HepG2 (cell line): ENCODE data around the gene L3MBTL4. TPM values are rescaled to one million over a fixed set of nuclear protein-coding genes. Genes with fewer than 3 reads are reported as not detected.

Source experiments
- ATAC-seq: fragments of 200-7000 bp; cut with Tn5 transposase; 3 replicates; pipeline ENCODE4 v1.9.1; 2020; ENCODE audit warnings: mild to moderate bottlenecking, moderate library complexity
- BruUV-seq: library from RNA; stranded (reverse); fragments of 400-500 nt; replicated peaks from 2 replicates; lab custom pipeline; 2021; lab: Mats Ljungman, UMichigan
- CTCF ChIA-PET: fragments of 300-600 bp; formaldehyde crosslinking; extraction: SDS; loops from one replicate; lab custom pipeline; 2021; ENCODE audit warnings: low total read pairs, inconsistent platforms, low intra/inter-chr PET ratio; lab: Yijun Ruan, JAX
- POLR2A ChIA-PET: fragments of 350-600 bp; sonication (Branson Sonifier 250); formaldehyde crosslinking; loops from one replicate; lab custom pipeline; 2020; ENCODE audit warnings: antibody characterized with exemption, inconsistent platforms; lab: Yijun Ruan, JAX
- DNase-seq: peaks from one replicate; pipeline ENCODE4 v3.0.0-alpha.2; 2015; ENCODE audit warnings: low spot score
- FAIRE-seq: peaks from 3 replicates; lab custom pipeline; 2011; peaks lifted over from hg19 to GRCh38; lab: Jason Lieb, UNC
- H2AFZ ChIP-seq: one replicate; pipeline ENCODE4 v1.6.1; 2011; ENCODE audit warnings: low read length, inconsistent platforms
- H3K27ac ChIP-seq: fragments of 300-600 bp; 3 replicates; pipeline ENCODE4 v1.8.0; 2011; ENCODE audit warnings: mixed run types, mild to moderate bottlenecking, mixed read lengths, low read length, inconsistent platforms; ENCODE audit not compliant: insufficient read depth; ENCODE audit errors: extremely low read length
- H3K27me3 ChIP-seq, 2 experiments: fragments of 200-600 bp in 1 of 2; 2 replicates in 1 of 2; 3 replicates in 1 of 2; pipeline versions ENCODE4 v1.6.0 to v1.8.0; 2011; ENCODE audit warnings: low read length in 2 of 2, mild to moderate bottlenecking in 2 of 2, moderate library complexity in 2 of 2, inconsistent platforms in 1 of 2; ENCODE audit not compliant: insufficient read depth in 2 of 2, control insufficient read depth in 1 of 2
- H3K36me3 ChIP-seq, 2 experiments: fragments of 200-600 bp in 1 of 2; replicated peaks in 1 of 2; 2 replicates in 1 of 2; 3 replicates in 1 of 2; pipeline versions ENCODE4 v1.5.1 to v1.8.0; 2011; ENCODE audit warnings: low read length in 2 of 2, inconsistent platforms in 1 of 2; ENCODE audit not compliant: insufficient read depth in 2 of 2, control insufficient read depth in 1 of 2
- H3K4me1 ChIP-seq: 2 replicates; pipeline ENCODE4 v1.5.1; 2012; ENCODE audit warnings: low read length, inconsistent platforms; ENCODE audit not compliant: insufficient read depth
- H3K4me2 ChIP-seq: 2 replicates; pipeline ENCODE4 v1.6.0; 2011; ENCODE audit warnings: low read depth, low read length, inconsistent platforms
- H3K4me3 ChIP-seq, 3 experiments: fragments of 200-600 bp in 1 of 3; sonication (generic), shearing (Covaris generic) in 1 of 3; replicated peaks in 1 of 3; 2 replicates each; pipeline ENCODE4 v1.5.1; 2011 to 2016; ENCODE audit warnings: low read length in 3 of 3, inconsistent platforms in 2 of 3, low read depth in 2 of 3, mild to moderate bottlenecking in 2 of 3, control low read depth in 1 of 3, mixed read lengths in 1 of 3; ENCODE audit not compliant: insufficient read depth in 1 of 3
- H3K79me2 ChIP-seq: one replicate; pipeline ENCODE4 v1.6.1; 2011; ENCODE audit warnings: low read length, inconsistent platforms; ENCODE audit not compliant: insufficient read depth
- H3K9ac ChIP-seq: 2 replicates; pipeline ENCODE4 v1.6.0; 2011; ENCODE audit warnings: mild to moderate bottlenecking, low read depth, low read length, inconsistent platforms; ENCODE audit not compliant: insufficient read depth
- H3K9me3 ChIP-seq: 2 replicates; pipeline ENCODE4 v1.5.1; 2012; ENCODE audit warnings: mild to moderate bottlenecking, low read length
- H4K20me1 ChIP-seq: 2 replicates; pipeline ENCODE4 v1.6.0; 2011; ENCODE audit warnings: inconsistent platforms, mild to moderate bottlenecking, low read length, moderate library complexity; ENCODE audit not compliant: insufficient read depth
- ATF7-NPFF ChIP-seq: sonication (generic); formaldehyde crosslinking; IDR thresholded peaks from 2 replicates; pipeline ENCODE4 v1.8.1; 2023; ENCODE audit warnings: mild to moderate bottlenecking, low read depth, missing genetic modification reagents, moderate library complexity
- FOSL1 ChIP-seq: sonication (generic); formaldehyde crosslinking; IDR thresholded peaks from 2 replicates; pipeline ENCODE4 v1.9.0; 2021; ENCODE audit warnings: missing genetic modification reagents, borderline replicate concordance
- FOXC1 ChIP-seq: sonication (generic); formaldehyde crosslinking; IDR thresholded peaks from 2 replicates; pipeline ENCODE4 v1.8.0; 2022; ENCODE audit warnings: mild to moderate bottlenecking, missing genetic modification reagents, borderline replicate concordance
- GFI1 ChIP-seq: sonication (generic); formaldehyde crosslinking; IDR thresholded peaks from 2 replicates; pipeline ENCODE4 v1.5.0; 2020; ENCODE audit warnings: missing genetic modification reagents, mild to moderate bottlenecking, borderline replicate concordance
- KLF6 ChIP-seq: IDR thresholded peaks from 2 replicates; pipeline ENCODE4 v1.8.0; 2016; ENCODE audit warnings: missing biosample characterization, missing genetic modification reagents
- KMT2B ChIP-seq: IDR thresholded peaks from 2 replicates; pipeline ENCODE4 v1.6.1; 2016; ENCODE audit warnings: missing genetic modification reagents, missing compliant biosample characterization
- ZBTB20 ChIP-seq: sonication (generic); formaldehyde crosslinking; IDR thresholded peaks from 2 replicates; pipeline ENCODE4 v1.8.1; 2023; ENCODE audit warnings: missing genetic modification reagents, low read depth, mild to moderate bottlenecking, borderline replicate concordance
- ZBTB43 ChIP-seq: sonication (generic); formaldehyde crosslinking; conservative IDR thresholded peaks from 2 replicates; pipeline ENCODE4 v1.4.0; 2020; ENCODE audit warnings: missing genetic modification reagents
- ZNF263 ChIP-seq: sonication (generic); formaldehyde crosslinking; IDR thresholded peaks from 2 replicates; pipeline ENCODE4 v1.4.0; 2020; ENCODE audit warnings: missing genetic modification reagents
- ZNF274 ChIP-seq: sonication (generic); formaldehyde crosslinking; IDR thresholded peaks from 2 replicates; pipeline ENCODE4 v1.5.1; 2020; ENCODE audit warnings: mild to moderate bottlenecking, missing genetic modification reagents
- ZNF292 ChIP-seq: sonication (generic); formaldehyde crosslinking; IDR thresholded peaks from 2 replicates; pipeline ENCODE4 v1.8.1; 2022; ENCODE audit warnings: mild to moderate bottlenecking, low read depth, missing genetic modification reagents, borderline replicate concordance
- ZNF3 ChIP-seq: IDR thresholded peaks from 2 replicates; pipeline ENCODE4 v1.7.0; 2017; ENCODE audit warnings: inconsistent platforms
- ZNF629 ChIP-seq: sonication (generic); formaldehyde crosslinking; conservative IDR thresholded peaks from 2 replicates; pipeline ENCODE4 v1.5.0; 2020; ENCODE audit warnings: missing genetic modification reagents
- ZNF784 ChIP-seq: sonication (generic); formaldehyde crosslinking; IDR thresholded peaks from 2 replicates; pipeline ENCODE4 v1.5.1; 2020; ENCODE audit warnings: missing genetic modification reagents, mild to moderate bottlenecking, borderline replicate concordance
- ZNF816 ChIP-seq: sonication (generic); formaldehyde crosslinking; IDR thresholded peaks from 2 replicates; pipeline ENCODE4 v1.8.0; 2022; ENCODE audit warnings: missing genetic modification reagents, mild to moderate bottlenecking, borderline replicate concordance
- ZSCAN30 ChIP-seq: sonication (generic); formaldehyde crosslinking; IDR thresholded peaks from 2 replicates; pipeline ENCODE4 v1.5.0; 2020; ENCODE audit warnings: mild to moderate bottlenecking, missing genetic modification reagents
- WGBS: methylation state at CpG from one replicate; pipeline ENCODE4 v1.1.6; 2017; ENCODE audit warnings: low lambda C conversion rate; 5-methylcytosine and 5-hydroxymethylcytosine counted together
- in situ Hi-C: cut with HindIII; loops from 2 replicates; pipeline ENCODE4 v1.10.0; 2017; ENCODE audit warnings: low pct_unique_long_range_greater_than_20kb; ENCODE audit not compliant: extremely low pct_ligation_motif_present
- intact Hi-C: fragments of 100-400 bp; cut with micrococcal nuclease; formaldehyde crosslinking; loops from one replicate; pipeline ENCODE4 v1.10.0; 2022; ENCODE audit not compliant: unreplicated experiment
- polyA plus RNA-seq, 8 experiments: library from polyadenylated mRNA; depleted of rRNA in 3 of 8; stranded (reverse) in 7 of 8; unstranded in 1 of 8; fragments of >200 nt; fragmentation: Illumina TruSeq in 4 of 8; extraction: Trizol in 4 of 8; gene quantifications; 2 replicates each; pipeline versions ENCODE4 v1.2.1 to v1.2.3, GENCODE V29; 2011 to 2016; ENCODE audit warnings: low read depth in 4 of 8, missing spikeins in 1 of 8, mixed read lengths in 1 of 8; ENCODE audit not compliant: insufficient read depth in 1 of 8
- total RNA-seq, 5 experiments: library from RNA; depleted of rRNA; stranded (reverse); fragments of >200 nt; fragmentation: Illumina TruSeq; extraction: Trizol; gene quantifications; 2 replicates each; pipeline ENCODE4 v1.2.3, GENCODE V29; 2016; ENCODE audit warnings: low read depth in 1 of 5

L3MBTL4 gene
- total and polyA plus RNA-seq, 2 of the 13 experiments (the other 11 are each of a cell fraction or from before 2014, with no cell fraction given) = 10.8 to 13.3 TPM

DNA sequence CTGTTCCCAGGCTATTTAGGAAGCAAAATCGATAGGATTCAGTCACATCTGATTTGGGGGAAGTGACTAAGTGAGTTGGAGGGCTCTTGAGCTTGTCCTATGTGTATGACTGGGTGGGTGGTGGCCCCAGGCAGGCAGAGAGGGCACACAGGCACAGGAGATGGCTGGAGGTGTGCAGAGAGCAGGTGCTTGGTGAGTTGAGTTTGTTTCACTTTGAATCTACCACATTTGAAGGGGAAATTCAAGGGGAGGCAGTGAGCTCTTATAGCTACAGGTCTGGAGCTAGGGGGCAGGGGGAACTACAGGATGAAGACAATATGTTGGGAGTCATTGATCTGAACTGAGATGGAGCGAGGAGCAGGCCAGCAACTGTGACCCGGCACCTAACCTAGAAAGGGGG lies 476.9 kb downstream of the L3MBTL4 start:
- ChIA-PET POLR2A (no interaction called here), CTCF (no interaction called here)
- no peaks in the 10 kb centered on the region for H3K4me1 ChIP-seq
- WGBS = 51% methylated on average over 3 of the region's 3 CpGs
- in situ Hi-C loops = no loop called here
- H3K9me3 ChIP-seq = no peaks in the 10 kb centered on the region
- no peak overlapping the region for H3K9ac ChIP-seq
- H3K4me3 ChIP-seq = no peak overlapping the region
- no peak for TF ChIP-seq FOSL1
- TF ChIP-seq ZNF292 (CRISPR knock-in tag) = no peak
- no peak for TF ChIP-seq ZBTB20
- no peak for TF ChIP-seq ZSCAN30 (CRISPR knock-in tag)
- no peak for TF ChIP-seq ZNF274 (CRISPR knock-in tag)
- TF ChIP-seq, all 625 proteins: peak for 0
- peaks cover 0 to 8% of the 10 kb centered on the region in 2 experiments; a peak in 1 of 5 replicates for H3K27me3 ChIP-seq
- no peaks in the 10 kb centered on the region for H3K79me2 ChIP-seq
- H3K36me3 ChIP-seq = no peaks in the 10 kb centered on the region
- intact Hi-C loops = no loop called here
- no TSS peak for BruUV-seq
- no peak overlapping the region for H3K27ac ChIP-seq
- no peaks in the 10 kb centered on the region for H4K20me1 ChIP-seq
- no peak overlapping the region for H3K4me2 ChIP-seq
- no peak for ATAC-seq
- no peak for FAIRE-seq
- DNase-seq = no peak
- no peak overlapping the region for H2AFZ ChIP-seq

DNA sequence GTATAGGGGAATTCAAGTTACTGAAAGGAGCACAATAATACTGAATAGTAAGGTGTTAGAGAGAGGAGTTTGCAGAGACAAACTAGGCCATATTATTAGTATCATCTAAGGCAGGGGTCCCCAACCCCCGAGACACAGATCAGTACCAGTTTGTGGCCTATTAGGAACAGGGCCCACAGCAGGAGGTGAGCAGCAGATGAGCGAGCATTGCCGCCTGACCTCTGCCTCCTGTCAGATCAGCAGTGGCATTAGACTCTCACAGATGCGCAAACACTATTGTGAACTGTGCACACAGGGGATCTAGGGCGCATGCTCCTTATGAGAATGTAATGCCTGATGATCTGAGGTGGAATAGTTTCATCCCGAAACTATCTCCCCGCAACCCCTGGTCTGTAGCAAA lies 477.6 kb downstream of the L3MBTL4 start:
- H3K79me2 ChIP-seq = no peaks in the 10 kb centered on the region
- 58% methylated on average over 6 of the region's 7 CpGs for WGBS
- POLR2A ChIA-PET = no interaction called here
- DNase-seq (no peak), ATAC-seq (no peak; the same call in 2 of the 3 replicates), FAIRE-seq (no peak)
- H3K36me3 ChIP-seq = no peaks in the 10 kb centered on the region
- H4K20me1 ChIP-seq = no peaks in the 10 kb centered on the region
- no peak overlapping the region for H2AFZ ChIP-seq
- H3K27ac ChIP-seq = no peak overlapping the region
- no peaks in the 10 kb centered on the region for H3K9me3 ChIP-seq
- CTCF ChIA-PET = no interaction called here
- no TSS peak for BruUV-seq
- peaks cover 0 to 8% of the 10 kb centered on the region in 2 experiments; a peak in 1 of 5 replicates for H3K27me3 ChIP-seq
- no peak overlapping the region for H3K9ac ChIP-seq
- intact Hi-C loops = no loop called here
- H3K4me2 ChIP-seq = no peak overlapping the region
- in situ Hi-C loops = no loop called here
- TF ChIP-seq ZNF784 (no peak), KMT2B (CRISPR knock-in tag) (no peak), ZNF3 (CRISPR knock-in tag) (no peak), ZNF263 (no peak), ATF7-NPFF (CRISPR knock-in tag) (no peak), GFI1 (CRISPR knock-in tag) (no peak), FOXC1 (no peak), ZNF816 (CRISPR knock-in tag) (no peak), KLF6 (no peak), ZNF629 (CRISPR knock-in tag) (no peak), ZBTB43 (CRISPR knock-in tag) (no peak)
- H3K4me3 ChIP-seq = no peak overlapping the region
- H3K4me1 ChIP-seq = no peaks in the 10 kb centered on the region
